GM12865 (cell line): Measurements from ENCODE around the gene ETFB.

Source experiments
- DNase-seq: peaks from one replicate; pipeline ENCODE4 v3.0.0; 2010; ENCODE audit warnings: low read depth
- H3K4me3 ChIP-seq: 2 replicates; pipeline ENCODE4 v1.5.1; 2011; ENCODE audit warnings: mild to moderate bottlenecking, low read depth, low read length, control low read depth
- CTCF ChIP-seq: IDR thresholded peaks from 2 replicates; pipeline ENCODE4 v1.5.1; 2011; ENCODE audit warnings: low read length, control low read depth, low read depth, inconsistent platforms; ENCODE audit not compliant: insufficient read depth; ENCODE audit errors: missing control alignments

Gene ETFB

DNA sequence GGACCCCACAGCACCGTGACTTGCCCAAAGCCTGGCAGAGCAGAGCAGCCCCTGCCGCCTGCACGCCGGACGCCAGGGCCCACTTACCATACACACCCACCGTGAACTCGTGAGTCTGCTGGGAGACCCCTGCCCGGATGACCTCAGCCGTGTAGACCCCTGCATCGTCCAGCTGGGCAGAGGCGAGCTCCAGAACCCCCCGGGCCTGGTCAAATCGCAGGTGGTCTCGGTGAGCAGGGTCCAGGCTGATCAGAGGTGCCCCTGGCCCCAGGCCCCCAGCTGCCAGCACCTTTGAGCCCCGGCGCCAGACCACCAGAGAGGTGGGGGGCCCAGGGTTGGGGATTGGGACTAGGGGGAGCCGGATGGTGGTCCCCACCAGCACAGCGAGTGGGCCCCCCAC lies 25.1 kb downstream of the ETFB start:
- TF ChIP-seq CTCF, result no peak
- no peak for DNase-seq
- no peak overlapping the region for H3K4me3 ChIP-seq

DNA sequence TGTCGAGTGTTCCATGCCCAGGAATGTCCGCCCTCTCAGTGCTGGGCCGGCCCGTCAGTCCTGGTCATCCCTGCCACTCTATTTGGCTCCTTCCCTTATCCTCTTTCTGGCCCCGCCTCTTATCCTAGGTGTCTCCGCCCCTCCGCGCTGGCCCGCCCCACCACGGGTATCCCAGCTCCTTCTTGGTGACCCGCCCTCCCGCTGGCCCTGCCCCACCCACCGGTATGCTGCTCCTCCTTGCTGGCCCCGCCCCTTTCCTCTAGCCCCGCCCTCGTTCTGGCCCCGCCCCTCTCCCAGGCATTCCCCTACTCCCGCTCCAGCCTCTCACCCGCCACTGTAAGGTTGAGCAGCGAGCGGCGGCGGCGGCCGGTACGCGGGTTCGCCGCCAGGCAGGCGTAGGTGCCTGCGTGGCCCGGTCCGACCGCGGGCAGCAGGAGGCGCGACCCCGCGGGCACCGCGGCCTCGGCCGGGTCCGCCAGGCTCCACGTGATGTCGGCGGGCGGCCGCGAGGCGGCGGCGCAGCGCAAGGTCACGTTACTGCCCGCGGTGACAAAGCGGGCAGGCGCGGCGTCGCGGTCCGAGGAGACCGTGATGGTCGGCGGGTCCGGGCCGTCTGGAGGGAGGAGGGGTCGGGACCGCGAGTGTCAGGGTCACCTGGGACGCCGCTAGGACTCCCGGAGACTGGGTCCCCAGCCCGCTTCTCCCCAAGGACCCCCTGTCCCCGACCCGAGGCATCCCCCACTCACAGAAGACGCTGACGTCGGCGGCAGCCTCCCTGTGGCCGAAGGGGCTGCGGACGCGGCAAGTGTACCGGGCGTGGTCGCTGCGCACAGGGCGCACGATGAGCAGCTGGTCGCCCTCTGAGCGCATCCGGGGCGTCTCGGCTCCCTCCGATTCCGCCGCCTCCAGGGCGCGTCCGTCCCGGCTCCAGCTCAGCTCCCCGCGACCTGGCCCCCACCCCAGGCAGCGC lies 26.2 kb downstream of the ETFB start:
- DNase-seq, result peak; percentile 98
- TF ChIP-seq CTCF, result peak; percentile 38
- H3K4me3 ChIP-seq, result peak overlapping the region; percentile 58

GRCh38 chr19:51339313-51339686 lies 26.9 kb downstream of the ETFB start:
- TF ChIP-seq CTCF, result no peak
- peak overlapping the region; percentile 58 for H3K4me3 ChIP-seq
- no peak for DNase-seq

GRCh38 chr19:51338563-51339312 lies 27.4 kb downstream of the ETFB start:
- peak overlapping the region; percentile 58 for H3K4me3 ChIP-seq
- DNase-seq, result peak; percentile 89

DNA sequence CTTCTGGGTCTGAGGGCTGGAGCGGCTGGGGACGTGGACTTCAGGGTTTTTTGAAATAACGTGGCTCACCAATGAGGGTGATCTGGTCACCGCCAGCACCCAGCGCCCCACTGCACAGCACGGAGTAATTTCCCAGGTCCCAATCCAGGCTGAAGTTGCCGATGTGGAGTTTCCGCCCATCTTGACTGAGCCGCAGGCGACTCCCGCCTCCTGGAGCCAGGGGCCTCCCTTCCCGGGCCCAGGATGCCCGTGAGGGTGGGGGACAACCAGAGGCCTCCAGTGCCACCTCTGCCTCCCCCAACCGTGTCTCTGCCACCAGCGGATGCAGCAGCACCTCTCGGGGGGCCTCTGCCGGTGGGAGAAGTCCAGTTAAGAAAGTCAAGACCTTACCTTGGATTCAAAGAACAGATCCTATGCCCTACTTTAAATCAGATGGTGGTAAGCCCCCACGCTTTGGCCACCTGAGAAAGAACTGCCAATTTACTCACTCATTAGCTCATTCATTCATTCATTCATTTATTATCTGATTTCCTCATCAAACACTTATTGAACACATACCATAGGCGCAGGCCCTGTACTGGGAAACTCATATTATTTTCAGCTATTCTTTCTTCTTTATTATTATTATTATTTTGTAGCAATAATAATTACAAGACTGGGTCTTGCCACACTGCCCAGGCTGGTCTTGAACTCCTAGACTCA lies 28.2 kb downstream of the ETFB start:
- no peak overlapping the region for H3K4me3 ChIP-seq
- no peak for TF ChIP-seq CTCF
- no peak for DNase-seq

More at GRCh38 chr19:51338563-51339312, 27.4 kb downstream of the ETFB start:
- peak; percentile 89 for TF ChIP-seq CTCF

DNA sequence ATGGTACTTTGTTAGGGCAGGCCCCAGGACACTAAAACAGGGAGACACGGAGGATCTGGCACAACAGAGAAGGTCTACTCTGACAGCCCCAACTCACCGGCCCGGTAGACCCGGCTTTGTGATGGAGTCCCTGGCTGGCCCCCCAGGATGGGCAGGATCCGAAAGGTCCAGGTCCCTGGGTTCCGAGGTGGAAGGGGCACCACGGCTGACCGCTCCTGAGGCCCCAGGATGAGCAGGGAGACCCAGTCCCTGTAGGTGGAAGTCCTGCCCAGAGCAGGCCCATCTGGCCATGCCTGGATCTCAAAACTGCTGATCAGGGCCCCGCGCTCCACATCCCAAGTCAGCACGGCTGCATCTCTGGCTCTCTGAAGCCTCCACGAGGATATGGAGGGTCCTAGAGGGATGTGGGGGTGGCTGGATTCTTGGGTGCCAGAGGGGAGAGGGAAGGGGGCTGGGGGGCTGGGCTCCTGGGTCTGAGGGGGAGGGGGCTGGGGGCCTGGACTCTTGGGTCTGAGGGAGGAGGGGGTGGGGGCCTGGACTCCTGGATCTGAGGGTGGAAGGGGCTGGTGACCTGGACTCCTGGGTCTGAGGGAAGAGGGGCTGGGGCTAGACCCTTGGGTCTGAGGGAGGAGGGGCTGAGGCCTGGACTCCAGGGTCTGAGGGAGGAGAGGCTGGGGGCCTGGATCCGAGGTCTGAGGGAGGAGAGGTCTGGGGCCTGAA lies 28.9 kb downstream of the ETFB start:
- H3K4me3 ChIP-seq, result no peak overlapping the region
- no peak for TF ChIP-seq CTCF
- DNase-seq, result no peak
